GM12878 (cell line): ENCODE data around the gene CD70. TPM values are rescaled to one million over a fixed set of nuclear protein-coding genes. Genes with fewer than 3 reads are reported as not detected.

Experiments
- ATAC-seq: fragments of 200-7000 bp; cut with Tn5 transposase; 3 replicates; pipeline ENCODE4 v1.9.1; 2020; ENCODE audit warnings: mild to moderate bottlenecking, moderate library complexity
- BruUV-seq: library from RNA; stranded (reverse); fragments of 400-500 nt; replicated peaks from 2 replicates; lab custom pipeline; 2021; lab: Mats Ljungman, UMichigan
- CTCF ChIA-PET: fragments of 300-600 bp; sonication (Branson Sonifier 250); formaldehyde crosslinking; extraction: SDS; loops from one replicate; lab custom pipeline; 2021; ENCODE audit warnings: inconsistent platforms; lab: Yijun Ruan, JAX
- POLR2A ChIA-PET: fragments of 350-600 bp; formaldehyde crosslinking; extraction: SDS; loops from one replicate; lab custom pipeline; 2021; ENCODE audit warnings: inconsistent platforms; lab: Charles Lee
- RAD21 ChIA-PET: fragments of 300-600 bp; sonication (Branson Sonifier 250); formaldehyde crosslinking; loops from one replicate; lab custom pipeline; 2023; ENCODE audit warnings: antibody characterized with exemption; ENCODE audit not compliant: unreplicated experiment; lab: Charles Lee
- SMC1A ChIA-PET: fragments of 300-600 bp; sonication (Branson Sonifier 250); formaldehyde crosslinking; loops from one replicate; lab custom pipeline; 2023; ENCODE audit not compliant: unreplicated experiment, uncharacterized antibody; lab: Charles Lee
- DNase-seq: peaks from one replicate; pipeline ENCODE4 v3.0.0-alpha.2; 2011; ENCODE audit warnings: low read depth, low spot score
- FAIRE-seq: peaks from 3 replicates; lab custom pipeline; 2011; peaks lifted over from hg19 to GRCh38; lab: Jason Lieb, UNC
- H2AFZ ChIP-seq: 2 replicates; pipeline ENCODE4 v1.6.0; 2011; ENCODE audit warnings: low read depth, low read length, control low read depth; ENCODE audit not compliant: control insufficient read depth
- H3K27ac ChIP-seq: 2 replicates; pipeline ENCODE4 v1.5.1; 2011; ENCODE audit warnings: control low read depth; ENCODE audit not compliant: control insufficient read depth, insufficient read depth
- H3K27me3 ChIP-seq, 2 experiments: replicated peaks in 1 of 2; 2 replicates each; pipeline versions ENCODE4 v1.6.0 to v1.6.1; 2011; ENCODE audit warnings: low read length in 1 of 2; ENCODE audit not compliant: control insufficient read depth in 2 of 2, insufficient read depth in 2 of 2
- H3K36me3 ChIP-seq, 2 experiments: 2 replicates each; pipeline ENCODE4 v1.5.1; 2011; ENCODE audit warnings: low read length in 1 of 2; ENCODE audit not compliant: control insufficient read depth in 2 of 2, insufficient read depth in 2 of 2
- H3K4me1 ChIP-seq: 2 replicates; pipeline ENCODE4 v1.6.1; 2011; ENCODE audit warnings: mild to moderate bottlenecking, low read length, moderate library complexity, mixed read lengths; ENCODE audit not compliant: control insufficient read depth, insufficient read depth
- H3K4me2 ChIP-seq: 2 replicates; pipeline ENCODE4 v1.6.0; 2011; ENCODE audit warnings: control low read depth; ENCODE audit not compliant: control insufficient read depth, insufficient read depth
- H3K4me3 ChIP-seq: fragments of 200-600 bp; sonication (generic); 2 replicates; pipeline ENCODE4 v1.5.1; 2016
- H3K79me2 ChIP-seq: 2 replicates; pipeline ENCODE4 v1.6.0; 2011; ENCODE audit warnings: low read length; ENCODE audit not compliant: control insufficient read depth, insufficient read depth
- H3K9ac ChIP-seq: 2 replicates; pipeline ENCODE4 v1.8.0; 2011; ENCODE audit warnings: low read length, control low read depth, mixed read lengths; ENCODE audit not compliant: control insufficient read depth, insufficient read depth
- H3K9me3 ChIP-seq: replicated peaks from 3 replicates; pipeline ENCODE4 v1.5.1; 2011; ENCODE audit warnings: mild to moderate bottlenecking, low read length; ENCODE audit not compliant: control insufficient read depth, insufficient read depth
- H4K20me1 ChIP-seq: 2 replicates; pipeline ENCODE4 v1.6.0; 2011; ENCODE audit not compliant: control insufficient read depth, insufficient read depth
- BACH1 ChIP-seq: fragments of 450-650 bp; IDR thresholded peaks from 2 replicates; pipeline ENCODE4 v1.6.1; 2017; ENCODE audit warnings: mild to moderate bottlenecking, borderline replicate concordance
- CBX5 ChIP-seq: sonication (generic); IDR thresholded peaks from 2 replicates; pipeline ENCODE4 v1.6.1; 2016; ENCODE audit warnings: low read depth, moderate library complexity, mild to moderate bottlenecking, inconsistent platforms
- EGR1 ChIP-seq, 2 experiments: IDR thresholded peaks; 1 replicate in 1 of 2; 2 replicates in 1 of 2; pipeline ENCODE4 v1.6.1; 2011 to 2012; ENCODE audit warnings: low read depth in 2 of 2, low read length in 2 of 2, borderline replicate concordance in 1 of 2, mild to moderate bottlenecking in 1 of 2, moderate library complexity in 1 of 2
- EP300 ChIP-seq, 2 experiments: fragments of 150-350 bp in 1 of 2; IDR thresholded peaks; 2 replicates each; pipeline ENCODE4 v1.6.1; 2011 to 2012; ENCODE audit warnings: low read depth in 2 of 2, low read length in 2 of 2, borderline replicate concordance in 1 of 2, improper control_type of control experiment in 1 of 2, inconsistent platforms in 1 of 2; ENCODE audit not compliant: control insufficient read depth in 1 of 2
- IKZF2 ChIP-seq, 2 experiments: fragments of 450-650 bp; IDR thresholded peaks; 2 replicates each; pipeline ENCODE4 v1.6.1; 2017; ENCODE audit warnings: mild to moderate bottlenecking in 2 of 2, moderate library complexity in 2 of 2
- NFIC ChIP-seq: IDR thresholded peaks from 2 replicates; pipeline ENCODE4 v1.6.1; 2012; ENCODE audit warnings: low read depth, mild to moderate bottlenecking, inconsistent platforms, low read length, moderate library complexity
- NFXL1 ChIP-seq: fragments of 450-650 bp; IDR thresholded peaks from 2 replicates; pipeline ENCODE4 v1.6.1; 2017; ENCODE audit warnings: antibody characterized with exemption, mild to moderate bottlenecking, borderline replicate concordance
- NR2F1 ChIP-seq: fragments of 450-650 bp; conservative IDR thresholded peaks from 2 replicates; pipeline ENCODE4 v1.6.1; 2017; ENCODE audit warnings: mild to moderate bottlenecking
- PAX5 ChIP-seq: IDR thresholded peaks from 2 replicates; pipeline ENCODE4 v1.6.1; 2011; ENCODE audit warnings: low read depth, low read length, borderline replicate concordance
- SMAD5 ChIP-seq: IDR thresholded peaks from 2 replicates; pipeline ENCODE4 v1.6.1; 2016; ENCODE audit warnings: antibody characterized with exemption, low read depth
- SUZ12 ChIP-seq: fragments of 200-600 bp; sonication (generic); IDR thresholded peaks from one replicate; pipeline ENCODE4 v1.6.1; 2018; ENCODE audit warnings: antibody characterized with exemption, mild to moderate bottlenecking; ENCODE audit not compliant: unreplicated experiment
- TARDBP ChIP-seq: IDR thresholded peaks from 2 replicates; pipeline ENCODE4 v1.6.1; 2016; ENCODE audit warnings: borderline replicate concordance
- WGBS: methylation state at CpG from one replicate; pipeline ENCODE4 v1.1.6; 2016; ENCODE audit warnings: low lambda C conversion rate; ENCODE audit not compliant: insufficient replicate concordance, insufficient coverage; ENCODE audit errors: missing lambda C conversion rate; 5-methylcytosine and 5-hydroxymethylcytosine counted together
- in situ Hi-C: fragments of 300-500 bp; cut with MboI; formaldehyde crosslinking; loops from 9 replicates; pipeline ENCODE4 v1.14.3; 2018; ENCODE audit warnings: mixed read lengths
- intact Hi-C: fragments of 100-400 bp; cut with micrococcal nuclease; formaldehyde crosslinking; loops from one replicate; pipeline ENCODE4 v1.14.2; 2022; ENCODE audit not compliant: unreplicated experiment
- polyA plus RNA-seq, 11 experiments: library from polyadenylated mRNA; depleted of rRNA in 4 of 11; unstranded in 6 of 11; stranded (reverse) in 5 of 11; fragments of >200 nt; fragmentation: Nextera tagmentation in 4 of 11; fragmentation: Illumina TruSeq in 1 of 11; extraction: Ambion mirVana in 4 of 11; extraction: Trizol in 1 of 11; gene quantifications; 1 replicate in 1 of 11; 2 replicates in 10 of 11; pipeline versions ENCODE4 v1.2.1 to v1.2.3, GENCODE V29; 2011 to 2016; ENCODE audit warnings: inconsistent platforms in 2 of 11, missing spikeins in 2 of 11, low read depth in 1 of 11
- total RNA-seq, 4 experiments: library from RNA; depleted of rRNA in 3 of 4; stranded (reverse); fragments of >200 nt in 3 of 4; fragmentation: Illumina TruSeq in 1 of 4; extraction: Trizol in 1 of 4; gene quantifications; 2 replicates each; pipeline versions ENCODE4 v1.2.1 to v1.2.3, GENCODE V29; 2013 to 2021
- TF ChIP-seq, protein P1 (sequence below): fragments of 450-650 bp; conservative IDR thresholded peaks from 2 replicates; pipeline ENCODE4 v1.6.1; 2017; ENCODE audit warnings: mild to moderate bottlenecking, moderate library complexity
- TF ChIP-seq, protein P2 (sequence below): IDR thresholded peaks from 2 replicates; pipeline ENCODE4 v1.6.1; 2011; ENCODE audit warnings: mild to moderate bottlenecking, low read depth, low read length, moderate library complexity; ENCODE audit not compliant: insufficient replicate concordance

CD70 gene
- total and polyA plus RNA-seq, 10 of the 15 experiments (the other 5 are each of a cell fraction or from before 2014, with no cell fraction given): 16.4 to 441 (median 265) TPM

DNA sequence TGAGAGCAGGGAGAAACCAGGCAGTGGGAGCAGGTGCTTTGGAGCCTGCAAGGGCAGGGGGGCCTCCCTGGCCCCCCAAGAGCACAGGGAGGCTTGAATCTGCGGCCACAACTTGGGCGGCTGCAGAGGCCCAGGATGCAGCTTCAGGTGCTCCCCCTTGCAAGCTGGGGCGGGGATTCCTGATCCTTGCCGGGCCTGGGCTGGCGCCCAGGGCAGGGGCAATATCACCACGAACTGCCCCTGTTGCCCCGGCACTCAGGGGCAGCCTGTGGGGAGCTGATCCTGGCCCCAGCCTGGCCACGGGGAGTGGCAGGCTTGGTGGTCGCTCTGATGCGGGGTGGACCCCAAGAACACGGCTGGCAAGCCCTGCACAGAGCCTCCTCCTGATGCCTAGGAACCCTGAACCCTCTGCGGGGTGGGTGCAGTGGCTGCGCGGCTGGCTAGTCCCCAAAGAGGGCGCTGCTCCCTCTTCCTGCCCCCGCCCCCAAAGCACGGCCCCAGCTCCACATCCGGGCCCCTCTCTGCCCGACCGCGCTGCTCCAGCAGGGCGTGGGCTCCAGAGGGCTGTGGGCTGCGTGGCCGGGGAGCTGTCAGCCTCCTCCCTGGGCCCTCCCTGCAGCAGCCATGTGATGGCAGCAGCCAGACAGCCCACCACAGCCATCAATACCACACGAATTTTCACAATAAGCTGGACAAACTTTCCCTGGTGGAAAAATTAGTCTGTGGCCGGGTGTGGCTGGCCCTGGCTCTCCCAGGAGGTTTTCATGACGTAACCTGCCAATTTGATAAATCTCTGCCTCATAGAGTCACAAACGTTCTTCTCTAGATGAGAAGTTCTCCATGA, 39.1 kb downstream of the CD70 start:
- no TSS peak for BruUV-seq
- no peaks in the 10 kb centered on the region for H3K36me3 ChIP-seq
- in situ Hi-C loops (no loop called here), intact Hi-C loops (loop anchor here (1.0 to 5.0 kb wide), 3 partner anchors 25 to 40 kb away; partner anchors contain the start of gene CD70)
- peaks cover 35% of the 10 kb centered on the region for H3K4me1 ChIP-seq
- ChIA-PET CTCF (interaction anchor here (0.7 to 4.0 kb wide), 18 partner anchors 8 to 217 kb away, joined by 3 to 14 read pairs (median 4); partner anchors contain the start of gene TNFSF9), POLR2A (interaction anchor here (0.7 to 2.5 kb wide), 7 partner anchors 8 to 41 kb away, joined by 3 to 8 read pairs (median 4); no protein-coding TSS in a partner anchor), RAD21 (interaction anchor here (1.0 to 2.2 kb wide), 12 partner anchors 12 to 312 kb away, joined by 3 to 7 read pairs (median 4); no protein-coding TSS in a partner anchor), SMC1A (interaction anchor here (0.6 to 2.1 kb wide), 12 partner anchors 8 to 184 kb away, joined by 3 to 10 read pairs (median 4); no protein-coding TSS in a partner anchor)
- no peaks in the 10 kb centered on the region for H4K20me1 ChIP-seq
- H3K9ac ChIP-seq: peak overlapping the region; percentile 52; the same call in 1 of the 2 replicates
- 26% methylated on average over 28 of the region's 28 CpGs for WGBS
- FAIRE-seq (no peak), DNase-seq (no peak), ATAC-seq (peak; percentile 91)
- H3K4me2 ChIP-seq: peak overlapping the region; percentile 76
- peak overlapping the region; percentile 67; the same call in 1 of the 2 replicates for H2AFZ ChIP-seq
- H3K27ac ChIP-seq: peak overlapping the region; percentile 72
- H3K27me3 ChIP-seq: no peaks in the 10 kb centered on the region
- peaks cover 14% of the 10 kb centered on the region; the same call in 2 of the 3 replicates for H3K9me3 ChIP-seq
- no peak overlapping the region; the same call in 1 of the 2 replicates for H3K4me3 ChIP-seq
- no peaks in the 10 kb centered on the region for H3K79me2 ChIP-seq
- peak; percentile 25 to 36; a peak in 1 of 4 replicates for TF ChIP-seq EP300 (IDR thresholded peaks at IDR 0.05; ENCODE audit: borderline replicate concordance in 1 of 2, control insufficient read depth in 1 of 2, low read depth in 2 of 2, low read length in 2 of 2)
- no peak for TF ChIP-seq SMAD5
- no peak for TF ChIP-seq SUZ12
- TF ChIP-seq, protein P1, sequence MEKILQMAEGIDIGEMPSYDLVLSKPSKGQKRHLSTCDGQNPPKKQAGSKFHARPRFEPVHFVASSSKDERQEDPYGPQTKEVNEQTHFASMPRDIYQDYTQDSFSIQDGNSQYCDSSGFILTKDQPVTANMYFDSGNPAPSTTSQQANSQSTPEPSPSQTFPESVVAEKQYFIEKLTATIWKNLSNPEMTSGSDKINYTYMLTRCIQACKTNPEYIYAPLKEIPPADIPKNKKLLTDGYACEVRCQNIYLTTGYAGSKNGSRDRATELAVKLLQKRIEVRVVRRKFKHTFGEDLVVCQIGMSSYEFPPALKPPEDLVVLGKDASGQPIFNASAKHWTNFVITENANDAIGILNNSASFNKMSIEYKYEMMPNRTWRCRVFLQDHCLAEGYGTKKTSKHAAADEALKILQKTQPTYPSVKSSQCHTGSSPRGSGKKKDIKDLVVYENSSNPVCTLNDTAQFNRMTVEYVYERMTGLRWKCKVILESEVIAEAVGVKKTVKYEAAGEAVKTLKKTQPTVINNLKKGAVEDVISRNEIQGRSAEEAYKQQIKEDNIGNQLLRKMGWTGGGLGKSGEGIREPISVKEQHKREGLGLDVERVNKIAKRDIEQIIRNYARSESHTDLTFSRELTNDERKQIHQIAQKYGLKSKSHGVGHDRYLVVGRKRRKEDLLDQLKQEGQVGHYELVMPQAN: peak; percentile 36; the same call in 1 of the 2 replicates
- TF ChIP-seq NR2F1: peak; percentile 56
- peak in 1 of 2 experiments; percentile 59; a peak in 2 of 3 replicates for TF ChIP-seq EGR1 (IDR thresholded peaks at IDR 0.05; ENCODE audit: borderline replicate concordance in 1 of 2, low read depth in 2 of 2, low read length in 2 of 2)
- 0 out of 2 replicates have a peak, but pooled peaks have one; percentile 42 for TF ChIP-seq BACH1
- TF ChIP-seq, protein P2, sequence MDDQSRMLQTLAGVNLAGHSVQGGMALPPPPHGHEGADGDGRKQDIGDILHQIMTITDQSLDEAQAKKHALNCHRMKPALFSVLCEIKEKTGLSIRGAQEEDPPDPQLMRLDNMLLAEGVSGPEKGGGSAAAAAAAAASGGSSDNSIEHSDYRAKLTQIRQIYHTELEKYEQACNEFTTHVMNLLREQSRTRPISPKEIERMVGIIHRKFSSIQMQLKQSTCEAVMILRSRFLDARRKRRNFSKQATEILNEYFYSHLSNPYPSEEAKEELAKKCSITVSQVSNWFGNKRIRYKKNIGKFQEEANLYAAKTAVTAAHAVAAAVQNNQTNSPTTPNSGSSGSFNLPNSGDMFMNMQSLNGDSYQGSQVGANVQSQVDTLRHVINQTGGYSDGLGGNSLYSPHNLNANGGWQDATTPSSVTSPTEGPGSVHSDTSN: peak; percentile 41
- TF ChIP-seq PAX5: peak; percentile 31; the same call in 1 of the 2 replicates
- TF ChIP-seq TARDBP: 0 out of 2 replicates have a peak, but pooled peaks have one; percentile 36
- TF ChIP-seq CBX5: 0 out of 2 replicates have a peak, but pooled peaks have one; percentile 23
- TF ChIP-seq NFXL1: no peak
- peak; percentile 77; the same call in 1 of the 2 replicates for TF ChIP-seq NFIC
- TF ChIP-seq IKZF2 (IDR thresholded peaks at IDR 0.05): peak; percentile 93 to 94
